GM03348 (cell line): ENCODE measurements around the gene PNCK.

Experiments used
- DNase-seq: peaks from one replicate; pipeline ENCODE4 v3.0.0; 2012; ENCODE audit warnings: low spot score

The PNCK gene

DNA sequence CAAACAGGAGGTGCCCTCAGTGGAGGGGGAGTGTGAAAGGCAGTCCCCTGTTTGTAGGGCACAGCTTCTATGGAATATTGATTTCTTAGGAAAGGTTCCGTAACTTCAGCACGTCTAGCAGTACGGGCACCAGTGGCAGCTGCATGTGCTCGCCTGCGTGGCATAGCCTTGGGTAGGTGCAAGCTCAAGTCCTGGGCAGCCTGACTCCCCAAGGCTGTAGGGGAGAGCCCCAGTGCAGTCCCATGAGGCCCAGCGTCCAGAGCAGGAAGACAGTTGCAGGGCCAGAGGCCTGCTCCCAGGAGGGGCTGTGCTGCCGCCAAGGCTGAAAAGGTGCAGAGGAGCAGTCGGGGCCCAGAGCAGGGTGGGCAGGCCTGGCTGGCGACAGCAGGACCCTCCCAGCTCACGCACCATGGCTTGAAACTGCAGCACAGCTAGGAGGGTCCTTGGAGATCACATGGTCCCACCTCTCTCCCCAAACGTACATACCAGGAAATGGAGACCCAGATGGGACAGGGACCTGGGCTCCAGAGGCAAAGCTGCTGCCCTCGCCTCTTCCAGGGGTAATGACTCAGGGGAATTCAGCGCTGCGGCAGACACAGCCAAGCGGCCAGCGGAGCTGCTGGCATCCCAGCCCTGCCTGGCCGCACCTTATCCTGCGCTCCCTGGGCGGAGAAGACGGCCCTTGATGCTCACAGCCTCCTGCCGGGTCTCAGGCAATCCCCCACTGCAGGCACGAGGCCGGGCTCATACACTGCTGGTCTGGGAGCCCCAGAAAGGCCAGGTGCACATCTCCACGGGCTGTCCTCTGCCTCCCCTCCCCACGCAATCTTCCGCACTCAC lies 32.7 kb downstream of the PNCK start:
- DNase-seq, result no peak

DNA sequence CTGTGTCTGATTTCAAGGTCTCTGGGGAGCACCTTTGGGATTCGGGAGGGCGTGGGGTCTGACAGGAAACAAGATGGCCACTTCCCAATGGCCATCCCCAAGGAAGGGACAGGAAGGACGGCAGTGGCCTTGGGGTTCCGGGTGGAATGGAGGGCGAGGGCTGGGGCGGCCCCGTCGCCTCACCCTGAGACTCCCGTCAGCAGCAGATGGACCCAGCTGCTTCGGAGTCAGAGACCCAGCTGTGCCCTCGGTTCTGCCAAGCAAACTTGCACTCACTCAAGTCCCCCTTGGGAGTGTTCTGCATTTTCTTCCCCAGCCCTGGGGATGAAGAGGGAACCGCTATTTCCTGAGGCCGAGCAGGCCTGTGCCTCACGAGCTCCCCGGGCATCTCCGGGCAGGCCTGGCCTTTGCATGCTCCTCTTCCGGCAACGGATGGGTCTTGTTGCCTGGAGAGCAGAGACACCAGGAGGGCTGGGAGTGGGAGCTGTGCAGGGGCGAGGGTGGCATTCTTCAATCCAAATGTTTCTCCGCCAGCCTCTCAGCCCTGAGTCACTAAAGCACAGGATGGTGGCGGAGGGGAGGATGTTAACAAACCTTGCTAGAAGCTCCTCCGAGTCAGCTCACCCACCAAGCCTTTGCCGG lies 33.4 kb downstream of the PNCK start:
- no peak for DNase-seq

DNA sequence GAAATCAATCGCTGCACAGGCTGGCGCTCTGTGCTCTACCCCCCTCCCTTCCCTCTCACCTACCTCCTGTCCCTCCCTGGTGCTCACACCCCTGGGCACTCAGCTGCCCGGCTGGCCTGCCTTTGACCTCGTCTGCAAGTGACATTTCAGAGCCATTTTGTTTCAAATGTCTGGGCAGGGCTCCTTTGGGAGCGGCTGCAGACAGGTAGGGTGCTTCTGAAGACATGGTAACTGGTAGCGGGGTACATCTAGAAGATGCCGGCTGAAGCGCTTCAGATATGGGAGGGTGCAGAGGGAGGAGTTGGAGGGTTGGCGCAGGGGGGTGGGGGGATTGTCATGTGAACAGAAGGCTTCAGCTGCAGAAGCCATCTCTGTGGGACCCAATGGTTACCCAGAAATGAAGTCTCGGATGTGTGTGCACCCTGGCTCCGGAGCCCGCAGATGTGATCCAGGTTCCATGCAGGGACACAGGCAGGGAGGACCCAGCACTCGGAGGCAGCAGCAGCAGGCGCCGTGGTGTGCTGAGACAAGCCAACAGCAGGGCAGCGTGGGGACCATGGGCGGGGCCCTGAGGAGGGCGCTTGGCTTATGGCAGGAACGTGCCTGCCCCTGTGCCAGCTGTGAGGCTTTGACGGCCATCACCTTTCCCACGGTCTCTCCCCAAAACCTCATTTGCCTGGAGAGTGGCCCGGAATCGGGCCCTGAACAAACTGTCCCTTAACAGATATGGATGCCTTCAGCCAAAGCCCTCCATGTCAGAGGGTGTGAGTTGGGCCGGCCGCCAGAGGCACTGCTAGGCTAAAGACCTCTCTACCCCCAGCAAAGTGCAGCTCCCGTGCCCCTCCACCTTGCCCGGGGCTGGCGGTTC lies 34.2 kb downstream of the PNCK start:
- no peak for DNase-seq

DNA sequence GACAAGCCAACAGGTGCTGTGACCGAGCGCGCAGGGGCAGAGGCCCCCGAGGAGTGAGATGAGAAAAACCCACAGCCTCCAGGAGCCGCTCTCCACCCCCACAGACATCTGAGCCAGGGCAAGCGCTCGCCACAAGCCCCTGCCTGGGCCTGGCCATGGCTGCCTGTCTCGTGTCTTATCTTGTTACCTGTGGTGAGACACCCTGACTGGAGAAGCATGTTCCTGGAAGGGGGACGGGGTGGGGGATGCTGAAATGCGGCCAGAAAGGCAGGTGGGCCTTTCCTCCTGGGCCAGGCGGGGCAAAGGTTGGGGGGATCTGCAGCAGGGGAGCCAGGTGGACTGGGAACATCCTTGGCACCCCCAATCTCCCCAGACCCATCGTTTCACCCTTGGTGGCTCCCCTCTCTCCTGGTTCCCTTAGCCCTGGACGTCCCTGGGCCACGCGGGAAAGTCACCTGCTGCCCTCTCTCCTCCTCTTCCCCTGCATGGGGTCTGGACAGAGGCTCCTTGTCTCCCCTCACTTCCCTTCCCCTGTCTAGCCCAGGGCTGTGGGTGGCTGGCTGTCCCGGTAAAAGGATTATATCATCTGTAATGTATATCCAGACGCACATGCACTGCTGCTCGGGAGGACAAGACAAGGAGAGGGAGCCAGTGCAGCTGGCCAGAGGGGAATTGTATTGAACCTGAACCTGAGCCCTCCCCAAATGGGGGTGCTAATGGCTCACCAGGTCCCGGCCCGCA lies 35.0 kb downstream of the PNCK start:
- no peak for DNase-seq

DNA sequence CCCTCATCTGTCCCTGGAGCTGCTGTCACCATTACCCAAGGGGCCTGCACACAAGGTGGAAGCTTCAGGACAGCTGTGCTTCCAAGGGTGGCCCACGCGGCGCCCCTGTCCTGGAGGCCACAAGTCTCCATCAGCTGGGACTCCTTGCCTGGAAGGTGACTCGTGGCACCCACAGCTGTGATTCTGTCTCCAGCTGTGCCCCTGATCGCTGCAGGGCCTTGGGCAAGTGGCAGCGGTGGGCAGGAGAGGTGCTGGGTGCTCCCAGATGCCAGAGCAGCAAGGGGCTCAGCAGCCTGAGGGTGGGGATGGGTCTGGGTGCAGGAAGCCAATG lies 35.6 kb downstream of the PNCK start:
- DNase-seq, result no peak

DNA sequence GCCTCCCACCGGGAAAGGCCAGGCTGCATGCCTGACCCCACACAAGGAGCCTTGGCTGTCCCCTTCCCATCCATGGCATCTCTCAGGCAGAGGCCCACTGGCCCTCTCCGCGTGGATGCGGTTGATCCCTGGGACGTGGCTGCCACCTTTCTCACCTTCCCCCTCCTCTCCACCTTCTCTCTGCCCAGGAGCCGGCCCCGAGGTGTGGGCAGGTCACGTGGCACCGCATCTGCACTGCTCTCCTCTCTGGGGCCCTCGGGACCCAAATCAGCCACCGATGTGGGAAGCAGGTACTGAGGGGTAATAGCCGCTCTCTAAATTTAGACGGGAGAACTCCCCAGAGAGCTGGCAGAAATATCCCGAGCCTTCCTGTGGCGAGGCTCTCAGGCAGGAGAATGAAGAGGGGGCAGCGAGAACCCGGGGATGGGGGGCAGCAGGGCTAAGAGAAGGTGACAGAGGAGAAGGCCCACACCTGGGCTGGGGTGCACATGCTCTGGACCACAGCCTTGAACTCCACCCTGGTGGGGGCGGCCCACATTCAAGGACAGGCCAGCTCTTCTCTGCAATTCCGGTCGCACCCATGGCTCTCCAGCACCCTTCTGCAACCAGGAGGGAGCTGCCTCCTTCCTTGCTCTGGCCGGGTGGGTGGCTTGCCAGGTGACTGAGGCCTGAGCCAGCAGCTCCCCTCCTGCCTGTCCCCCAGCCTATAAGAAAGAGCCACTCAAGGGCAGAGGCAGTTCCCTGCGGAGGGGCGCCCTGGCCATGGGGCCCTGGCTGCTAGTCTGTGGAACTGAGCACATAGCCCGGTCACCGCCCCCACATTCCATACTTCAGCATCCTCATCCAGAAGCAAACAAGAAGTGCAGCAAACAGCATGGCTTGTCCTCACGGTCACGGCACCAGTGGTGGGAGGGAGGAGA lies 36.2 kb downstream of the PNCK start:
- DNase-seq, result no peak

DNA sequence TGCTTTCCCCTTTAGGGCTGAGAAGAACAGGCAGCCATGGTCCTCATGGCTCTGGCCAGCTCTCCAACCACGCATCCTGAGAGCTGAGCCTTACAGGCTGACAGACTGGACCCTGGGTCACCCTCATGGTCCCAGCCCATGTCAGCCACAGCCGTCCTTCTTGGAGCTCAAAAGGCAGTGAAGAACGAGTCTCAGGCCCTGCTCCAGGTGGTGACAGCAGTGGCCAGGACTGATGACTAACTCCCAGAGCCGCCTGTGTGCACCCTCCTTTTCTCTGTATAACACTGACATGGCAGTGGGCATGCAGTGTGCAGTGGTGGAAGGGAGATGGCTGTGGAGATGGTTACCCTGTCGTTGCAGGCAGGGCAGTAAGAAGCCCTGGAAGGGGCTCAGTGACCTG lies 36.9 kb downstream of the PNCK start:
- DNase-seq, result no peak

DNA sequence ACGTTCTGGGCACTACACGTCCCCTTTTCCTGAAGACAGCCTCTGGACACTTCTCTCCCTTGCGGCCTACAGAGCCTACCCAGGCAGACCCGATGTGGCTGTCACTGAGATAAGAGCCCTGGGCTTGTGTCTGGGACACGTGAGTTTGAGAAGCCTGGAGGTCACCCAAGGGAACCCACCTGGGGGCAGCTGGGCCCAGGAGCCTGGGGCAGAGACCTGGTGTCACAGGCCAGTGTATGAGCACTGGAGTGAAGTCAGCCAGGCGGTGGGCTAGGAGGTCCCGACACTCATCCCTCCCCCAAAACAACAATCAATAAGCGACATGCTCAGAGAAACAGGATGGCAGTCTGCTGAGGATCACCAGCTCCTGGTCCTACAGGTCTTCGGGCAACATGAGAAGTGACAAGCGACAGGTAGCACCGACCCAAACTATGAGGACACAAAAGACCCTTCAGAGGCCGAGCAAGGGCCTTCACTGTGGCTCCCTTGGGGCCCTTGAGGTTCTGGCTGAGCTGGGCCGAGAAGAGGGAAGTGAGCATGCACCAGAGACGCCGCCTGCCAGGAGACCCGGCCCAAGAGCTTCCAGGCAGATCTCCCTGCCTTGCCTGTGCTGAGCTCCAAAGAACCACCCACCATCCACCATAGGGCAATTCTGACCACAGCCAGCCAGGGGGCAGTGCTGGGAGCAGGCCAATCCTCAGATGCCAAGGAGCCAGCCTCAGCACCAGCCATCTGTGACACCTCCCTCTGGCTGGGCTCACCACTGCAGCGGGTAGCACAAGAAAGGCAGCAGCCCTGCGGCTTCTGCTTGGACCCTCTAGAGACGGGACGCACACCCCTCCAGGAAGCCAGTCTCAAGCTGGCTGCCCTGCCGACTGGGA lies 37.6 kb downstream of the PNCK start:
- DNase-seq, result no peak

DNA sequence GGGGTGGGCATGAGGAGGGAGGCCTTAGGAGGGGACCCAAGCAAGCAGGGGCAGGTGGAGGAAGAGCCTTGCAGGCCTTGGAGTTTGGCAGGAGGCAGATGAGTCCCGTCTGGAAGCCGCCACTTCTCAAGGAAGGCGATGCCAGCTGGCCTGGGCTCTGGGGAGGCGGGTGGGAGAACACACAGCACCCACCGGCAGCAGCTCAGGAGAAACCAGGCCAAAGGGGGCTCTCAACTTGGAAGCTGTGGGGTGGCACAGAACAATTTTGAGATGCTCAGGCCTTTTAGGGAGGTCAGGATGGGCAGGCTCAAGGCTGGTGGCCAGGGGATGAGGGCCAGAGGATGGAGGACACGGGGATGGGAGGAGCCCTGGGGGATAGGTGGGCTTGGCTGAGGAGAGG lies 38.2 kb downstream of the PNCK start:
- no peak for DNase-seq

DNA sequence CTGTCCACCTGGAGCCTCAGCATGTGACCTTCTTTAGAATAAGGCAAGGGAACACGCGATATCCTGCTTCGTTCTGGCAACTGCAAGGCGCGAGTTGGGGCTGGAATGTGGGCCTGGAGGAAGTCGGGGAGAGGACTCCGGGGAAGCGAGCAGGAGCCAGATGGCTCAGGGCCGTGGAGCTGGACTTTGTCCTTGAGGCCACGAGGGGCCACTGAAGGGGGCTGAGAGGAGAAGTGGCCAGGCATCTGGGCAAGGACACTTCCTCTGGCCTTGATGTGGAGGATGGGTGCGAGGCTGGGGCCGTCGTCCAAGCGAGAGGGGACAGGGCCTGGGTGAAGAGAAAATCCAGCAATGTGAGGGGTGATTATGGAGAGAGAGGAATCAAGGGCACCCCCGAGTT lies 38.8 kb downstream of the PNCK start:
- DNase-seq, result no peak

DNA sequence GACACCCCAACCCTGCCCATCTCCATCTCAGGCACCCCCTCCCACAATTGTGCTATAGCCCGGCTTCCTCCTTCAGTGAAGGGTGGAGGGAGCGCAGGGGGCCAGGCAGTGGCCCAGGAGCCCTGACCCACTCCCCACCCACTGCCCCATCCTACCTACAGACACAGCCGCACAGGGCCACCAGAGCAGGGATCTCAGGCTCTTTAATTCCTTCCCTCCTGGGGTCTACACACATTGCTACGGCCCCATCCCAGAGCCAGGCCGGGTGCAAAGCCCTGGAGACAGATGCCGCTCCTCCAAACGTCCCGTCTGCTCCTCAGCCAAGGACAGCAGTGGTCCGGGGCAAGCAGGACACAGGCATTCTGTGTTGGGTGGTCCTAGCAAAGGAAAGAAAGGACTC lies 39.4 kb downstream of the PNCK start:
- no peak for DNase-seq

DNA sequence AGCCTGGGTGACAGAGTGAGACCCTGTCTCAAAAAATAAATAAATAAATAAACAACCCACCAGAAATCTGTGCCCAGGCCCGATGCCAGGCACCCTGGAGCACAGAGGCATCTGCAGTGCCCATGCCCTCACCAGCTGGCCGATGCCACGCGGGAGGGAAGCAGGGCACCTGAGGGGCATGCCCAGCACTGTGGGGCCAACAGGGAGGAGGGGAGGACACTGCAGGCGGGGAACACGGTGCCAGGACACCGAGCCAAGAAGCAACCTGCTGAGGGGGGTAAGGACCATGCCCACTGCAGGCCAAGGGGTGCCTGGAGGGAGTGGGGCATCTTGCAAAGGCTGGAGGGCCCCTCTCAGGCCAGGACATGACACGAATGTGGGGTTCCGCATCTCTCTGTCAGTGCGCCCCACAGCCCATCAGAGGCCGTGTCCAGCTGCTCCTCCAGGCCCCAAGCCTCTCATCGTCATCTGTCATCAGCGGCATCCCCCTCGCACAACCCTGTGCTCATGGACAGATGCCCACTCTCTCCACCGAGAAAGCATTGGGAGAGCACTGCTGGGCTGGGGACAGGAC lies 39.9 kb downstream of the PNCK start:
- no peak for DNase-seq

DNA sequence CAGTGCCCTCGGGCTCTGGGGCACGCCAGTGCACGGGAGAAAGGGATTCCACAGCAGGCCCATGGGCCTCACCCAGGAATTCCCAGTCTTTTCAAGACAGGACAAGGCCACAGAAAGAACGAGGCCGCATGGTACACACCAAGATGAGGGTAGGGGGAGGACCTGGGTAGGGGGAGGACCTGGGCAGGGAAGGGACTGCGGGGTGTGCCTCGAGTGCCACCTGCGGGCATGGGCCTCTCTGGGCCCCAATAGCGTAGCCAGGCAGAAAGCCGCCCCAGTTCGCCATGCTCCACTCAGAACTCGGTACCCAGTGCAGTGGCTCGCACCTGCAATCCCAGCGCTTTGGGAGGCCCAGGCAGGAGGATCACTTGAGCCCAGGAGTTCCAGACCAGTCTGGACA lies 40.6 kb downstream of the PNCK start:
- DNase-seq, result no peak

DNA sequence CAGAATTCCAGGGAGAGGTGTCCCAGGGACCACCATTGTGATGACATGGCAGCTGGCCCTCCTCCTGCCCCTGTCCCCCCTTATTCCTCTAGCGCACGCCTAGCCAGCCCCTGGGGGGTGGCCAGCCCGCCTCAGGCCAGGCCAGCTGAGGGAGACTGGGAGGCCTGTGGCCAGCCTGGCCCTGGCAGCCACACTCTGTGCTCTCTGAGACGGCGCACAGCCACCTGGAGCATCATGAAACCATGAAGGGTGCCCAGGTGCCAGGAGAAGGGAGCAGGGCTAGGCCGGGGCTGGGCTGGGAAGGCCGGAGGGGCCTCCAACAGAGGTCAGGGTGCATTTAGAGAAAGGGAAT lies 41.0 kb downstream of the PNCK start:
- no peak for DNase-seq

DNA sequence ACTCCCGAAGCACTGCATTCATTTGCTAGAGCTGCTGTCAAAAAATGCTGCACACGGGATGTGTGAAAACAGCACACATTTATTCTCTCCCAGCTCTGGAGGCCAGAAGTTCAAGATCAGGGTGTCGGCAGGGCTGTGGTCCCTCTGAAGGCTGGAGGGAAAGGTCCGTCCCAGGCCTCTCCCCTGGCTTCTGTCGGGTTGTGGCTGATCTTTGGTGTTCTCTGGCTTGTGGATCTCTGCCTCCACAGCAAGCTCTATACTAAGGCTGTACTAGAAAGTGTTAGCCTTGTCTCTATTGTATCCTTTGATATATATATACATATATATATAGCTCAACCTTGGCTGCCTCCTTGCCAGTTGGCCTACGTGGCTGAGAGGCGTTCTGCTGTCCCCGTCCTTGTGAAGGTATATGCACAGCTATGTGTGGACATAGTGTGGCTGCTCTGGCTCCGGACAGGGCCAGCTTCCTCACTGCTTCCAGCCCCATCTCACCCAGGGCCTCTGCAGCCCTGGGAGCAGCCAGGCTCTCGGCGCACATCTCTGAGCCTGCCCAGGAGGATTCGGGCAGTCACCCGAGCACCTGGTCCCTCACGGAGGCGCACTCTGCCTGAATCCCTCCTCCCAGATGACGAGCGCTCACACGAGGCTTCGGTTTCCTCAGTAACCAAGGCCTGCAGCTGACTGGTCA lies 41.6 kb downstream of the PNCK start:
- DNase-seq, result no peak

DNA sequence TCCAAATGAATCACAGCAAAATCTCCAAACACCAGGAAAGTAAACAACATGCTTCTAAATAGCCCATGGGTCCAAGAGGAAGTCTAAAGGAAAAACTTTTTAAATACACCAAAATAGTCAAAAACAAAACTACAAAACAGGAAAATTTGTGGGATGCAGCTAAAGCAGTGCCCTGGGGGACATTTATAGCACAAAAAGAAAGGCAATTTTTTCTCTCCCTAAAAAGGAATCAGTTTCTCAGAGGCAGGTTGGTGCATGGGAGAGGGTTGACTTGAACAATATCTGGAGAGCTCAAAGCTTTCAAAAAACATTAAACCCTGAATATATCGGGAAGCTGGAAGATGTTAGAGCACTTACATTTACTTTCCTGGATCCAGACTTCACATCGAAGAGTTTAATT lies 42.3 kb downstream of the PNCK start:
- DNase-seq, result no peak

DNA sequence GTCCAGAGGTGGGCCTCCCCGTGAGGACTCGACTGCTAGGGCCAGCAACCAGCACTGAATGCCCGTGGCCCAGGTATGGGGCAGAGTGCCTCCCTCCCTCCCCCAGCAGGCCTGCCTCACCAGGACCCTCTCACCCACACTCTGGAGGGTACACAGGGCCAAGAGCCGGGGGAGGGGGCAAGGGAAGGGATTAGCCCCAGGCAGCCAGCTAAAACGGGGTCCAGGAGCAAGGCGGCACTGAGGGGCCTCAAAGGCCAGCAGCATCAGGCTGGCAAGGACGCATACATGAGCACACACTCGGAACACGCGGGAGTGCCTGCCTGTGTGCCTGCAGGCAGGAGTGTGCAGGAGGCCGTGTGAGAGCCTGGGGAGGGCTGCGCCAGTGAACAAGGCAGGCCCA lies 44.9 kb downstream of the PNCK start:
- no peak for DNase-seq

DNA sequence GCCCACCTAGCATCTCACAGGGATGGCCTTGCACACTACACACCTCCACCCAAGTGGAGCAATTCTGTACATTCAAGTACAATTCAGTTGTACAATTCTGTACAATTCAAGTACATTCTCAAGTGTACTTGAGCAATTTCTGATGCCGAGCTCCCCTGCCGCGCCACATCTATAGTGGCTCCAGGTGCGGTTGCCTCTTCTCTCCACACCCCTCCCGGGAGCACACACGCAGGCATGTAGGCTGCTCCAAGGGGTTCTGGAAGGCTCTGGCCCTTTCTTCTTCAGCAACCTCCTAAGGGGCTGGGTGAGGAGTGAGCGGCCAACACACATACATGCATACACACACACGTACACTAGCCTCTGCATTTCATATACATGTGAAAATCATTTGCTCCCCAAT lies 45.5 kb downstream of the PNCK start:
- no peak for DNase-seq

DNA sequence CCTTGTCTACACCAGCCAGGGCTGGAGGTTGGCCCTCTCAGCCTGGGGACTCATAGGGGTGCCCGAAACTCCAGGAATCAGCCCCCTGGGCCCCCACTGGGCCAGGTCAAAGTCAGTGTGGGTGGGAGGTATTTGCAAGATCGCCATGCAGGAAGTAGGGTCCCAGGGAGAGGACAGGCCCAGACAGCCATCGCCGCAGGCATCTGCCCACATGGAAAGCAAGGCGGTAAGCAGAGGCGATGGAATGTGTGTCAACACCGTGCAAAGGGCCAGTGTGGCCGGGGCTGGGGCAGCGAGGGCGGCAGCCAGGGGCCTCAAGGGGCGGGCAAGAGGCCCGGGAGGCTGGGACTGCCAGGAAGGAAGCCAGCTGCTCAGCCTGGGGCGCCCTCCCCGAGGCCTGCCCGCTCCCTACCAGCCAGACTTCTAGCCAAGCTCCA lies 45.9 kb downstream of the PNCK start:
- DNase-seq, result no peak
